Hematopoietic multipotent progenitor cell treated with erythropoietin and hydrocortisone succinate and interleukin-3 and kit ligand, for 6 days (in vitro differentiated cells): ENCODE measurements around the gene CRYBB3.

ENCODE experiments used
- DNase-seq: peaks from one replicate; pipeline ENCODE4 v3.0.0-alpha.2; 2015

Gene CRYBB3

DNA sequence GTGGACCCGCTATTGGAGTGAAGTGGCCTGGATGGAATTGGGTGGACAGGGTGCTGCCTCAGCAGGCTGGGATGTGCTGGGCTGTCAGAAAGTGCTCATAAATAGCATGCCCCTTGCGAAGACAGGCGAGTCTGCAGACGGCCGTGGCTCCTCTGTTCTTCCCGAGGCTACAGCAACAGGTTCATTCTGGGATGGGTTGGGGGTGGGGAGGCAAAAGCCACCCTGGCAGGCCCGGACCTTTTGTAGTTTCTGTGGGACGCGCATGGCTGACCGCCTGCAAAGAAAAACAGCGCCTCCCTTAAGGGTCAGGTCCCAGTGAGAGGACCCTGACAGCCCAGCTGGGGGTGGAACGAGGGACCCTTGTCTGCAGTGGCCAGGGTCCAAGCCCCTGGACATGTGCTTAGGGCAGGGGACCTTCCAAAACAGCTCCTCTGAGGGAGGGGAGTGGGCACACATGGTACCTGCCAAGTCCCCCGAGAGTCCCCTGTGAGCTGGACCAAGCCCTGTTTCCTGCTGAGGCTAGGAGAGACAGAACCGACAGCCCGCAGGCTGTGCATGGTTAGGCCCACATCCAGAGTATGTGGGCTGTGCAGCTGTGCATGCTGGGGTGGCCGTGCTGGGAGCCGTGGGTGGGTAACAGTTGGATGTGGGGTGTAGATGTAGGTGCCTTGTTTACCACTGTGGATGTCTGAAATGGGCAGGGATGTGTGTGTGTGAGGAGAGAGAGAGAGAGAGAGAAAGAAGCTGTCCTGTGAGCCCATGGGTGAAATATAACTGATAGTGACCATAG lies at the start of gene CRYBB3:
Gene CRYBB3 (plus strand): TSS at position 128 of the 790 bp plus-strand sequence. CDS start 1,539 bp downstream, outside the sequence.
- DNase-seq, result no peak

DNA sequence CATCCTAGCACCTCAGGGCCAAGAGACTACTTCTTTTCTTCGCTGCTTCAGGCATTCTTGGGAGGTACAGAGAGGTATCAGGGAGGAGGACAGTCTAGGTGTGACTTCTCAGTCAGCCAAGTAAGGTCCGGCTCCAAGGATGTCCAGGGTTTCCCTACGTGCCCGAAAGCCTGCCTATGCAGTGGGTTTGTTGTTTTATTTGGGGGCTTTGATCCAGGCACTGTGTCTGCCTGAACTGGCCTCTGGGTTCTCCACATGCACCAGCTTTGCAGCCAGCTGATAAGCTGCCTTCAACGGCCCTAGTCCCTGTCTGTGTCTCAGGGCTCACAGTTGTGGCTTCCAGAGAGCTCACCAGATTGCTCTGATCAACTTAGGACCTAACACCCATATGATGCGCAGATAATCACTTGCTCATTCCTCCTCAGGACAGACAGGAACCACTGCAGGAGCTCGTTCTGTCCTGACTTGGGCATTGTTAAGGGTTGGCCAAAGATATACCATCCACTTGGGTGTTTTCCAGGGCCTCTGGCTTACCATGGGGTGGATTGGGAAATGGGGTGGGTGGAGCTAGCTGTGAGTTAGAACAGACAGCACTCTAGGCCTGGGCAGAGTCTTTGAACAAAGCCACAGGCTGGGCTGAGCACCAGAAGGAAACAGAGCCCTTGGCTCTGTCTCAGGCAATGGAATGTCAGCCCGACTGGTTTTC lies 45.5 kb upstream of the CRYBB3 start:
- peak; percentile 93 for DNase-seq

- DNase-seq, result no peak
Observed at GRCh38 chr22:25154667-25154999, 45.0 kb upstream of the CRYBB3 start.

GRCh38 chr22:25156736-25157135 lies 42.9 kb upstream of the CRYBB3 start:
- no peak for DNase-seq

DNA sequence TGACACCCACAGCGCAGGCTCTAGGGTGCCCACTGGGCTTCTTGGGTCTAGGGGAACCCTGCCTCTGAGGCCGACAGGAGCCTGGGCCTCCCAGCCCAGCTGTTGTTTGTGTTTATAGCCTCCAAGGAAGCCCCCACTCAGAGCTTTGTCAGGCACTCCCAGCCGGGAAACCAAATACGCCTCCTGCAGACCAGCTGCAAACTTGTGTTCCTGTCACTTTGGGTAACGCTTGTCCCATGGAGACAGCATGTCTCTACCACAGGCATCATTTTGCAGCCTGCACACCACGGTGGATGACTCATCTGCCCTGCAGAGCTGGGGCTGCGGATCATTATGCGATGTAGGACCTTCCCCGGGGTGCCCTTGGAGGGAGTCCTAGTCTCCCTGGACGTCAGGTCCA lies 40.6 kb upstream of the CRYBB3 start:
- DNase-seq, result no peak

DNA sequence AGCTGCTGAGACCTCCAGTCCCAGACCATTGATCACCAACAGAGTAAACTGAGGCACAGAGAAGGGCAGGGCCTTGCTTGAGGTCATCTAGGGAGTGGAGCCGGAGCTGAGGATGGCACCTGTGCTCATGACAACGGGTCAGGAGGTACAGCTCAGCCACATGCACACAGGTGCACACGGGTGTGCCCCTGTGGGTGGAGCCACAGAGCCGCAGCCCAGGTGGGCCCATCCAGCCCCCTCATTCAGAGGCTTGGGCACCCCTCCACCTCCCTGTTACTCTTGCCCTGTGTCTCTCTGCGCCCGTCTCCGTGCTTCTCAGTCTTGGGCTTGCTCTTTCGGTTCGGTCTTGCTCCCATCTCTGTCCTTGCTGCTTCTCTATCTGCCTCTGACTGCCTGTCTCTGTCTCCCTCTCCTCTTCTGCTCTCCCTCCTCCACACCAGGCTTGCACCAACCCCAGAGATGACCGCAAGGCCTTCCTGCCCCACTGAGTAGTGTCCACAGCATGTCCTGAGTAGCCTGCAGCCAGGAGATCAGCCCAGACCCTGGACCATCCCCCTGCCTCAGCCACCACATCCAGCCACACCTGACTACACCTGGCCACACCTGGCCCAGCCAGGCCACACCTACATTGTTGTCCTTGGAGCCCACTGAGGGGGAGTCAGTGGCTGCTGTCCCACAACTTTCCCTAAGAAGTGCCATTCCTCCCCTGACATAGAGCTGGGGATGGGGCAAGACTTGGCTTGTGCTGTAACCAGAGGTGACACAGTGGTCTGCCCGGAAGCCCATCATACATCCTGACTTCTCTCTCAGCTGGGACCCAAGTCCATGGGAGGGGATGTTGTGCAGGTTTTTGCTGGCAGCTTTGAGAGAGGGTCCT lies 39.3 kb upstream of the CRYBB3 start:
- DNase-seq, result no peak

DNA sequence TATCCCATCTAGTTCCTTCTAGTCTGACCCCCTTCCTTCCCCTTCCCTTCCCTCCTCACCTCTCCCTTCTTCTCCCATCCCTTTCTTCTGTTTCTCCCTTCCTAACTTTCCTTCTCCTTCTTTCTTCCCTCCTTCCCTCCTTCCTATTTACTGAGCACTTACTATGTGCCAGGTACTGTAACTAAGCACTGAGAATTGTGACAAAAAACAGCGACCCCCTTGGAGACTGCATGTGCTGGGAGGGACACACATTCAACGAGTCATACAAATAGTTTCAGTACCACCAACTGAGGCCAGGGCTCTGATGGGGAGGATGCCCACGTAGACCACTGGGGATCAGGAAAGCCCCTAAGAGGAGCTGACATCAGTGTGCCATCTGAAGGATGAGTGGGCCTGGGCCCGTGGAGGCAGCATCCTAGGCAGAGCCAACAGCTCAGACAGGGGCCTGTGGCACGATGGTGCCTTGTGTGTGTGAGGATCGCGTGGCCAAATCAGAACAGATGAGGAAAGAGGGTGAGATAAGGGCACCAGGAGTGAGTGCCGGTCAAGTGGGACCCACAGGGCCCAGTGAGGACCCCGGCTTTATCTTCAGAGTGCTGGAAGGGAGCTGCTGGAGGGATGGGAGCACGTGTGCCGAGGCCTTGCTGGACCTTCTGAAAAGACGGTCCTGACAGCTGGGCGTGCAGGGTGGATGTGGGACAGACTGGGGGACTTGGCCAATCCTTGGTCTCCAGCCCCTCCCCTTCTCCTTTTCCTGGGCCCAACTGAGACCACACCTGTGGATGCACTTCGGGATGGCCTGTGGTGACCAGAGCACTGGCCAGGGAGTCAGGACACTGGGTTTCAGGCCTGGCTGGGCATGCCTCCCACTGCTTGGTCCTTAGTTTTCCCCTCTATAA lies 38.4 kb upstream of the CRYBB3 start:
- DNase-seq, result no peak

GRCh38 chr22:25161916-25162530 lies 37.6 kb upstream of the CRYBB3 start:
- no peak for DNase-seq

DNA sequence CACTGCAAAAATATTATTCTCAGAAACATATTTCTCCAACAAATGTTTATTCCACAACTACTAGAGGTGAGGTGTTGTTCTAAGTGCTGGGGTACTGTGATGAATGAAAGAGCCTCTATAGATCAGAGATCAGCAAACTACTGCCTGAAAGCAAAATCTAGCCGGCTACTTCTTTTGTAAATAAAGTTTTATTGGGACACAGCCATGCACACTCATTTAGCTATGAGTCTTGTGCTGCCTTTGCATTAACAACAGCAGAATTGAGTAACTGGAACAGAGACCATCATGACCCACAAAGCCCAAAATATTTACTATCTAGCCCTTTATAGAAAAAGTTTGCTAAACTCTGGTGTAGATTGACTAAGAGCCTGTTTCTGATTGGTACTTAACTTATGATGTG lies 37.1 kb upstream of the CRYBB3 start:
- no peak for DNase-seq

- DNase-seq, result no peak
Observed at GRCh38 chr22:25165785-25166184, 33.9 kb upstream of the CRYBB3 start.

GRCh38 chr22:25166266-25167040 lies 33.2 kb upstream of the CRYBB3 start:
- peak; percentile 49 for DNase-seq

DNA sequence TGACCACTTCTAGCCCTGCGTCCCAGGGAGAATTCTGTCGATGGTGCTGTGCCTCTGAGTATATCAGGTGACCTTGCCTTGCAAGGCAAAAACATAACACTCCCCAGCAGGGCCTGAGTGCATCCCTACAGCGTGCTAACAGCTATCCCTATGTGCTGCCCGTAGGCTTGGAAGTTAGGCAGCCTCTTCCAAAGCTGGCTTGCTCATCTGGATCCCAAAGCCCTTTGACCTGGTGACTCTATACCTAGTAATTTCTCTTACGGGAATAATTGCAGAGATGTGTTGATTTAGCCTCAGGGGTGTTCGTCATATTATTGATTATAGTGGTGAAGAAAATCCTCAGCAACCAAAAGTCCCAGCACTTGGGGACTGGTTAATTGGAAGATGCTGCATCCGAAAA lies 32.6 kb upstream of the CRYBB3 start:
- DNase-seq, result no peak

DNA sequence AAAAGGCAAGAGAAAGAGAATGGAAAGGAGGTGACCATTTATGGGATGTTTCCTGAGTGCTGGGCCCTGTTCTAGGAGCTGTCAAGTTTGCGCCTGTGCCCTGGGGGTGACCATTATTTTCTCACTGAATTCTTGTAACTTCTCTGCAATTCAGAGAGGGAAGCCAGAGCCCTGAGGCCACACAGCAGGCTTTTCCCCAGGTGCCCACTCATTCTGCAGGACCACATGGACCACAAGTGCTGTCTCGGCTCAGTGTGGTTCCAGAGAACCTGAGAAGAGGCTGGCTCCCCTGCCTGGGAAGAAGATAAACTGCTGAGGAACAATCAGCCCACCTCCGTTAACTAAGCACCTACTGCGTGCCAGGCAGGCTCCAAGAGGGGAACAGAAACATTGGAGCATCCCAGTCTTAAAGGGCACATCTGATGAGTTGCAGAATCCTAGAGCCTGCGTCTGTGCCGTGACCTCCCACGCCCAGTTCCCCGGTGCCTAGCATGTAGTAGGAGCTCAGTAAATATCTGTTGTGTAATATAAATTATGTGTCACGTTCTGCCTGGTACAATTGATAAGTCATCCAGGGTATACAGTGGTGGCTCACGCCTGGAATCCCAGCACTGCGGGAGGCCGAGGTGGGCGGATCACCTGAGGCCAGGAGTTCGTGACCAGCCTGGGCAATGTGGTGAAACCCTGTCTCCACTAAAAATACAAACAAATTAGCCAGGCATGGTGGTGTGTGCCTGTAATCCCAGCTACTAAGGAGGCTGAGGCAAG lies 31.6 kb upstream of the CRYBB3 start:
- no peak for DNase-seq

DNA sequence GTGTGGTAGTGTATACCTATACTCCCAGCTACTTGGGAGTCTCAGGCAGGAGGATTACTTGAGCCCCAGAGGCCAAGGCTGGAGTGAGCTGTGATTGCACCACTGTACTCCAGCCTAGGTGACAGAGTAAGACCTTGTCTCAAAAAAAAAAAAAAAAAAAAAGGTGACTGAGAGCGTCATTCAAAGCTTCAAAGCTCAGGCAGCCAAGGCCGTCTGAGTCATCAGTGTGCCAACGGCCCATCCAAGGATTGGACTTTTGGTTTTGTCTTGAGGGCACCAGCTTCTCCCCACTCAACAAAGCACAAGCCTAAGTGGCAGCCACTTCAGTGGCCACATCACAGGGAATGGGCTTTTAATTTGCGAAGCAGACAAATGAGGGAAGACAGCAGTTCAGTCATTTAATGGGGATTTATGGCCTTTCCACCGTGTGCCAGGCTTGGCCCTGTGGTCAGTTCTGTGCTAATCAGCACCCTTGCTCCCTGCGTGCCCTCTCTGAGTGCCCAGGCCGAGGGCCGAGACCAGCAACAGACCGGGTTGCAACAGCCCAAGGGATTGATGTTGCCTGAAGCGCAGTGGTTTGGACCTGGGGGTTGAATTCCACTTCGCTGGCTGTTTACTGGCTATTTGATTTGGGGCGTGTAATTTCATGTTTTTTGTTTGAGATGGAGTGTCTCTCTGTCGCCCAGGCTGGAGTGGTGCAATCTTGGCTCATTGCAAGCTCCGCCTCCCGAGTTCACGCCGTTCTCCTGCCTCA lies 30.2 kb upstream of the CRYBB3 start:
- DNase-seq, result no peak

DNA sequence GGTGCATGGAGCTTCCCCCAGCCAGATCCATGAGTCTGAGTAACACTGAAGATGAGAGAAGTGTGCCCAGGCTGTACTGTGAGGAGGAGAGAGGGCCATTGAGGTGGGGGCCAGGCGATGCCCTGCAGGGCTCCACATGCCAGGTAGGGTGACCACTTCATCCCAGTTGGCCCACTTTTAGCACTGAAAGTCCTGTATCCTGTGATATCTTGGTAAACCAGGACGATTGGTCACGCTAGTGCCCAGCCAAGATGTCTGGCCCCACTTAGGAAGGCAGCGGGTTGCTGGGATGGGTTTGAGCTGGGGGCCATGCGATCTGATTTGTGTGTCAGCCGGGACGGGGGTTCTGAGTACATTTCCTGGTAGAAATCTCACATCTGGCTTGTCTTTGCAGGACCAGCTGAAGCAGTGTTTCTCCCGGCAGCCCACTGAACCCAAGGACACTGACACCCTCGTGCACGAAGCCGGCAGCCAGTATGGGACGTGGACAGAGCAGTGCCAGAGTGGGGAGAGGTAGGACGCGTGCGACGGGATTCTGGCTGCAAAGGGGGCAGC lies 29.2 kb upstream of the CRYBB3 start:
- no peak for DNase-seq

DNA sequence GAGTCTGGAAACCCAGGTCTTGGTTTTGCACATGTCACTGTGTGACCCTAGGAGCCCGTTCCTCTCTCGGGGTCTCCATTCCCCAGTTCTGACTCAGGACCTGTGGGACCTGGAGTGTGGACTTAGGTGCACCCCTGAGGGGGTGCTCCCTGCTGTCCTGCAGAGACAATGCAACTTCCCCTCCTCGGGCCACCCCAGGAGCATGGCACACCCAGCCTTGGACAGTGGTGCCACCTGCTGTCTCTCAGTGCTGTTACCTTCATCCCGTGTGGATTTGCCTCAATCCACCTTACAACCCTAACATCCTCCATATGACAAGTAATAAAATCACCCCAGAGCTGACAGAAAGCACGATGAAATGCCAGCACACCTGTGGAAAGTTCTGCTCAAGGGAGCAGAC lies 27.5 kb upstream of the CRYBB3 start:
- DNase-seq, result peak; percentile 81

GRCh38 chr22:25174156-25174887 lies 25.3 kb upstream of the CRYBB3 start:
- no peak for DNase-seq

DNA sequence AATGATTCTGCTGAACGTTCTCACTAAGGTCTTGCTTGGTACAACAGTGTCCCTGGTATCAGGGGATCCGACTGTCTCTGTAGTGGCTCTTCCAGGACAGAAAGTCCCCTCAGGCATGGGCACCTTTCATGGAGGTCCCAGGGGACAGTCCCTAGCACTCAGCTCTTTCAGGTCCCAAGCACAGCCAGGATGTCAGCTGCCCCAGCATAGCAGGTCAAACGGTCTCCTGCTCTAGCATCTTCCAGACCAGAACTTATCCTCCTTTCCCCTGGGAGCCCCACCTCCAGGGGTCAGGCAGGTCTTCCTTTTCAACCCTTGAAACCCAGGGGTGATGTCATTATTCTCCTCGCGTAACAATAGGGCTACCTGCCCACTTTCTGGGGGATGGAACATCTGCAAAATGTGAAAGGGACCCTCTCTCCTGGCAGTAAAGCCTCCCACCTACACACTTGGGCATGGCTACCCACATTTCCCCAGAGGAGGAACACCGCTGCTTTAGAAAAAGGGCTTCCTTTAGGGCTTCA lies 24.7 kb upstream of the CRYBB3 start:
- DNase-seq, result no peak
